ENCODE data around the gene BCAS1.

Gene BCAS1

DNA sequence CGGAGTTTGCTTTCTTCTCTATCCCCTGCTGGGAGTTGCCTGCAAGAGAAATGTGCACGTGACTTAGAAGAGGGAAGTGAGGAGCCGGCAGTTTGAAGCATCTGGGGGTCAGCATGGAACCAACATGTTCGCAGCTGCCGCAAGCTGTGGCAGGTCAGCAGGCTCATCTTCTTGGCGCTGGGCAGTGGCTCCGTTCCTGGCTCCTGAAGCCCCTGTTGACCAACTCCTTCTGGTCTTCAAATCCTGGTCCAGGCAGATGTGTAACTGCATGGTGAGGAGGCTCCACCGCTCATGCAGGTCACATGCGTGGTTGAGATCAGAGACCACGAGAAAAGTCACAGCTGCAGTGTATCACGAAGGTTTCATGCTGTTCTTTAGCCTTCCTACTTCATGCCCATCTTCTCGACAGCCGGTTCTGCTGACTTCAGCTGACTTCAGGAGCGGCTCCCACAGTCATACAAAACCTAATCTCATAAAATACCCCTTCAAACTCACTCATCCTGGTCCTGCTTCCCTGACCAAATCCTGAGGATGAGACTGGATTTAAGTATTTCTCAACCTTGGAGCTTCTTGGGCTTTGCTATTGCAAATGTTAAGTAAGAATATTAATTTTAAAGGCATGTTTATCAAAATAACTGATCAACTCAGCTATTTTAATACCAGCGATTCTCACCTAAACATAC lies 44.9 kb upstream of the BCAS1 start:
- H3K36me3 ChIP-seq (ENCODE audit: control insufficient read depth, insufficient read depth, low read length), result no peaks in the 10 kb centered on the region
- H2BK15ac ChIP-seq (replicated peaks; ENCODE audit: low read depth), result no peak overlapping the region
- no peak overlapping the region for H2BK5ac ChIP-seq (ENCODE audit: low read length)
- H2BK120ac ChIP-seq (ENCODE audit: low read depth, low read length), result no peak overlapping the region
- DNase-seq, result no peak
- no peak overlapping the region for H3K4ac ChIP-seq (ENCODE audit: low read depth, low read length)
- no CpG with 5 or more reads among the region's 15 CpGs for WGBS (ENCODE audit: extremely low coverage, insufficient coverage, low lambda C conversion rate)
- H3K4me3 ChIP-seq (ENCODE audit: low read length), result no peak overlapping the region
- no peak overlapping the region for H3K9ac ChIP-seq (ENCODE audit: low read length)
- no peak overlapping the region for H4K8ac ChIP-seq (ENCODE audit: low read depth, low read length)
- no peak overlapping the region for H3K23ac ChIP-seq (ENCODE audit: low read length)
- no peaks in the 10 kb centered on the region for H3K27me3 ChIP-seq (ENCODE audit: insufficient read depth, low read length, poor library complexity)
- no peak overlapping the region for H3K27ac ChIP-seq (ENCODE audit: low read depth, low read length)
- H3K18ac ChIP-seq (ENCODE audit: low read length), result no peak overlapping the region
- H2AK5ac ChIP-seq (ENCODE audit: low read length), result no peak overlapping the region
- no peak overlapping the region for H4K5ac ChIP-seq (ENCODE audit: low read length)
- H3K79me2 ChIP-seq (ENCODE audit: control insufficient read depth, insufficient read depth, low read length), result no peaks in the 10 kb centered on the region
- no peak overlapping the region for H3K4me2 ChIP-seq (ENCODE audit: low read length)
- no peaks in the 10 kb centered on the region for H3K4me1 ChIP-seq (ENCODE audit: control insufficient read depth, low read depth, low read length)
- no peaks in the 10 kb centered on the region for H3K79me1 ChIP-seq (ENCODE audit: low read length)
- no peak overlapping the region for H3K56ac ChIP-seq (ENCODE audit: low read length)

DNA sequence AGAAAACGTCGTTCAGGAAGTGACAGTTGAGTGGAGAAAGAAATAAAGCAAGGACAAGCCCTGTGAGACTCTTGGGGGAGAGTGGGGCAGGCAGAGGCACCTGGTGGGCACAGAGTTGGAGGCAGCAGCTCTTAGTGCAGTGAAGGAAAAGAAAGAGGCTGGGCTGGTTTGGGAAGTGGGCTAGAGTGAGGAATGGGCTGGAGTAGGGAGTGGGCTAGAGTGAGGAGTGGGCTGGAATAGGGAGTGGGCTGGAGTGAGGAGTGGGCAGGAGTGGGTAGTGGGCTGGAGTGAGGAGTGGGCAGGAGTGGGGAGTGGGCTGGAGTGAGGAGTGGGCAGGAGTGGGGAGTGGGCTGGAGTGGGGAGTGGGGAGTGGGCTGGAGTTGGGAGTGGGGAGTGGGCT lies 43.7 kb upstream of the BCAS1 start:
- no peak overlapping the region for H2BK15ac ChIP-seq (replicated peaks; ENCODE audit: low read depth)
- H4K5ac ChIP-seq (ENCODE audit: low read length), result no peak overlapping the region
- no peak overlapping the region for H3K18ac ChIP-seq (ENCODE audit: low read length)
- WGBS (ENCODE audit: extremely low coverage, insufficient coverage, low lambda C conversion rate), result no CpG with 5 or more reads among the region's 2 CpGs
- H3K36me3 ChIP-seq (ENCODE audit: control insufficient read depth, insufficient read depth, low read length), result no peaks in the 10 kb centered on the region
- no peak overlapping the region for H3K27ac ChIP-seq (ENCODE audit: low read depth, low read length)
- no peaks in the 10 kb centered on the region for H3K79me2 ChIP-seq (ENCODE audit: control insufficient read depth, insufficient read depth, low read length)
- no peak overlapping the region for H3K4ac ChIP-seq (ENCODE audit: low read depth, low read length)
- H2BK120ac ChIP-seq (ENCODE audit: low read depth, low read length), result no peak overlapping the region
- no peak overlapping the region for H2AK5ac ChIP-seq (ENCODE audit: low read length)
- no peak for DNase-seq
- H3K23ac ChIP-seq (ENCODE audit: low read length), result no peak overlapping the region
- H4K8ac ChIP-seq (ENCODE audit: low read depth, low read length), result no peak overlapping the region
- no peak overlapping the region for H3K4me2 ChIP-seq (ENCODE audit: low read length)
- no peaks in the 10 kb centered on the region for H3K79me1 ChIP-seq (ENCODE audit: low read length)
- H3K27me3 ChIP-seq (ENCODE audit: insufficient read depth, low read length, poor library complexity), result no peaks in the 10 kb centered on the region
- H3K4me1 ChIP-seq (ENCODE audit: control insufficient read depth, low read depth, low read length), result no peaks in the 10 kb centered on the region
- no peak overlapping the region for H2BK5ac ChIP-seq (ENCODE audit: low read length)
- H3K9ac ChIP-seq (ENCODE audit: low read length), result no peak overlapping the region
- no peak overlapping the region for H3K56ac ChIP-seq (ENCODE audit: low read length)
- no peak overlapping the region for H3K4me3 ChIP-seq (ENCODE audit: low read length)

DNA sequence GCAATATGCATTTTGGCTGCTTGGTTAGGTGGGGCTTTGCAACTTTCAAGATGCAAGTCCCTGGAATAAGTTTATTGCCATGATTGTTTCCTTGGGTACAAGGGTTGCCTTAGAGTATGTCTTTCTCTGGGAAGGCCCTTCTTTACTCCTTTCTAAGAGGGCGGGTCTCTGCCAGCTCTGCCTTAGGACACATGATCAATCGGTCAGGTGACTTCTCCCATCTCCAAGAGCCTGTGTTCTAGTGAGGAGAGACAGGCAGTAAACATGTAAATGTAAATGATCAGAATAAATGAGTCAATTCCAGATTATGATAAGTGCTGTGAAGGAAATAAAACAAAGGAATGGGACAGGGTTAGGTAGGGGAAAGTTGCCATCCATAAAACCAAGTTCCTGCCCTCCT lies 43.2 kb upstream of the BCAS1 start:
- Histone ChIP-seq H3K79me1 (ENCODE audit: low read length) (no peaks in the 10 kb centered on the region), H3K56ac (ENCODE audit: low read length) (no peak overlapping the region), H2BK5ac (ENCODE audit: low read length) (no peak overlapping the region), H3K23ac (ENCODE audit: low read length) (no peak overlapping the region), H2AK5ac (ENCODE audit: low read length) (no peak overlapping the region), H3K4me1 (ENCODE audit: control insufficient read depth, low read depth, low read length) (no peaks in the 10 kb centered on the region), H3K4me3 (ENCODE audit: low read length) (no peak overlapping the region), H2BK15ac (replicated peaks; ENCODE audit: low read depth) (no peak overlapping the region), H4K8ac (ENCODE audit: low read depth, low read length) (no peak overlapping the region), H3K79me2 (ENCODE audit: control insufficient read depth, insufficient read depth, low read length) (no peaks in the 10 kb centered on the region), H4K5ac (ENCODE audit: low read length) (no peak overlapping the region), H3K36me3 (ENCODE audit: control insufficient read depth, insufficient read depth, low read length) (no peaks in the 10 kb centered on the region), H2BK120ac (ENCODE audit: low read depth, low read length) (no peak overlapping the region), H3K27ac (ENCODE audit: low read depth, low read length) (no peak overlapping the region), H3K9ac (ENCODE audit: low read length) (no peak overlapping the region), H3K4me2 (ENCODE audit: low read length) (no peak overlapping the region), H3K4ac (ENCODE audit: low read depth, low read length) (no peak overlapping the region), H3K18ac (ENCODE audit: low read length) (no peak overlapping the region), H3K27me3 (ENCODE audit: insufficient read depth, low read length, poor library complexity) (no peaks in the 10 kb centered on the region)
- DNase-seq, result no peak
- no CpG with 5 or more reads among the region's 2 CpGs for WGBS (ENCODE audit: extremely low coverage, insufficient coverage, low lambda C conversion rate)

DNA sequence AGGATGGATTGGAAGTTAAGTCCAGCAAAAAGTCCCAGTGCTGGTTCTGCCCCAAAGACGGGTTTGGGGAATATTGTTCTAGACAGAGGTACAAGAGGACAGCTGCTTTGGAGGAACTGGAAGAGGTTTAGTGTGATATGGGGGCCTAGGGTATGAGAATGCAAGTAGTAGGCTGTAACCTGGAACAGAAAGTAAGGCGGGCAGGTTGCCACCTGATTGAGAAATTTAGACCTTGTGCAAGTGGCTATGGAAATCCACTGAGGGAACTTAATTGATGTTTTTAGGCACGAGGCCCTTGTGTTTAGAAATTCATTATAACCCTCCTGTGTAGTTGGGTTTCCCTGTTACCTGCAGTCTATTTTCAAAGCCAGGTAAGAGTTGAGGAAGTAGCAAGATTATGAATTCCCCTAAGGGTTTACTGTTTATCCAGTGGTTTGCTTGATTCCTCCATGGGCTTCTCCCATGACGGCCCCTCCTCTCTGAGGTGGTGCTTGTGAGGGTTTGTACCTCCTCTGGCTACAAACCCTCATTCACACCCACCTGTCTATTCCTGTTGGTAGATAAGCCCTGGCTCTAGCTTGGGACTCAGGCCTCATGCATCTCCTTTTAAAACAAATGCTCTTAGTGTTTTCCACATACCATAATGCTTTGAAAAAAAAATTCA lies 42.0 kb upstream of the BCAS1 start:
- no peak overlapping the region for H3K23ac ChIP-seq (ENCODE audit: low read length)
- H3K18ac ChIP-seq (ENCODE audit: low read length), result no peak overlapping the region
- H2BK5ac ChIP-seq (ENCODE audit: low read length), result no peak overlapping the region
- H3K27me3 ChIP-seq (ENCODE audit: insufficient read depth, low read length, poor library complexity), result no peaks in the 10 kb centered on the region
- H2BK120ac ChIP-seq (ENCODE audit: low read depth, low read length), result no peak overlapping the region
- no peaks in the 10 kb centered on the region for H3K4me1 ChIP-seq (ENCODE audit: control insufficient read depth, low read depth, low read length)
- DNase-seq, result no peak
- no peak overlapping the region for H3K4me3 ChIP-seq (ENCODE audit: low read length)
- no peak overlapping the region for H4K8ac ChIP-seq (ENCODE audit: low read depth, low read length)
- WGBS (ENCODE audit: extremely low coverage, insufficient coverage, low lambda C conversion rate), result no CpG with 5 or more reads among the region's 4 CpGs
- no peaks in the 10 kb centered on the region for H3K36me3 ChIP-seq (ENCODE audit: control insufficient read depth, insufficient read depth, low read length)
- no peak overlapping the region for H3K4me2 ChIP-seq (ENCODE audit: low read length)
- H3K4ac ChIP-seq (ENCODE audit: low read depth, low read length), result no peak overlapping the region
- no peak overlapping the region for H3K27ac ChIP-seq (ENCODE audit: low read depth, low read length)
- no peak overlapping the region for H4K5ac ChIP-seq (ENCODE audit: low read length)
- no peaks in the 10 kb centered on the region for H3K79me2 ChIP-seq (ENCODE audit: control insufficient read depth, insufficient read depth, low read length)
- no peak overlapping the region for H2AK5ac ChIP-seq (ENCODE audit: low read length)
- no peaks in the 10 kb centered on the region for H3K79me1 ChIP-seq (ENCODE audit: low read length)
- no peak overlapping the region for H3K56ac ChIP-seq (ENCODE audit: low read length)
- no peak overlapping the region for H2BK15ac ChIP-seq (replicated peaks; ENCODE audit: low read depth)
- H3K9ac ChIP-seq (ENCODE audit: low read length), result no peak overlapping the region

DNA sequence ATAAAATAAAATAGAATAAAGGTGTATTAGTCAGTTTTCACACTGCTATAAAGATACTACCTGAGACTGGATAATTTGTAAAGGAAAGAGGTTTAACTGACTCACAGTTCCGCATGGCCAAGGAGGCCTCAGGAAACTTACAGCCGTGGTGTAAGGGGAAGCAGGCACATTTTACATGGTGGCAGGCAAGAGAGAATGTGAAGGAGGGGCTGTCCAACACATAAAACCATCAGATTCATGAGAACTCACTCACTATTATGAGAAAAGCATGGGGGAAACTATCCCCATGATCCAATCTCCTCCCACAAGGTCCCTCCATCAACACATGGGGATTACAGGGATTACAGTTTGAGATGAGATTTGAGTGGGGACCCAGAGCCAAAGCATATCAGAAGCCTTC lies 41.1 kb upstream of the BCAS1 start:
- Histone ChIP-seq H3K4me3 (ENCODE audit: low read length) (no peak overlapping the region), H3K4me2 (ENCODE audit: low read length) (no peak overlapping the region), H2BK5ac (ENCODE audit: low read length) (no peak overlapping the region), H2BK120ac (ENCODE audit: low read depth, low read length) (no peak overlapping the region), H4K5ac (ENCODE audit: low read length) (no peak overlapping the region), H2BK15ac (replicated peaks; ENCODE audit: low read depth) (no peak overlapping the region), H3K56ac (ENCODE audit: low read length) (no peak overlapping the region), H3K79me2 (ENCODE audit: control insufficient read depth, insufficient read depth, low read length) (no peaks in the 10 kb centered on the region), H3K18ac (ENCODE audit: low read length) (no peak overlapping the region), H3K27ac (ENCODE audit: low read depth, low read length) (no peak overlapping the region), H3K23ac (ENCODE audit: low read length) (no peak overlapping the region), H3K79me1 (ENCODE audit: low read length) (no peaks in the 10 kb centered on the region), H3K27me3 (ENCODE audit: insufficient read depth, low read length, poor library complexity) (no peaks in the 10 kb centered on the region), H3K4me1 (ENCODE audit: control insufficient read depth, low read depth, low read length) (no peaks in the 10 kb centered on the region), H3K4ac (ENCODE audit: low read depth, low read length) (no peak overlapping the region), H3K9ac (ENCODE audit: low read length) (no peak overlapping the region), H4K8ac (ENCODE audit: low read depth, low read length) (no peak overlapping the region), H2AK5ac (ENCODE audit: low read length) (no peak overlapping the region), H3K36me3 (ENCODE audit: control insufficient read depth, insufficient read depth, low read length) (no peaks in the 10 kb centered on the region)
- no CpG with 5 or more reads among the region's 2 CpGs for WGBS (ENCODE audit: extremely low coverage, insufficient coverage, low lambda C conversion rate)
- no peak for DNase-seq

DNA sequence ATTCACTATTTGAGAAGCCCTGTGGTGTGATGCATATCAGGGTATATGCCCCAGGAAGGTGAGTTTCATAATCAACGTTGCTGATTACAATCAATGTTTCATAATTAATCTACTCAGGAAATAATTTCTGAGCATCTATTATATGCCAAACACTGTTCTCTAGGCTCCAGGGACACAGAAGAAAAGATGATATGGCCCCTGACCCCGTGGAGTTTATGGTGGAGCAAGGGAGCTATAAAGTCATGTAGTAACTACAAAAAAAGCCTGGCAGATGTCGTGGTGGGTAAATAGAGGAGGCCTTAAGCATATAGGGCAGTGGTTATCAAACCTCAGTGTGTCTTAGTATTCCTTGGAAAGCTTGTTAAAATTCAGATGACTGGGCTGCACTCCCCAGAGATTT lies 40.1 kb upstream of the BCAS1 start:
- Histone ChIP-seq H3K36me3 (ENCODE audit: control insufficient read depth, insufficient read depth, low read length) (no peaks in the 10 kb centered on the region), H4K5ac (ENCODE audit: low read length) (no peak overlapping the region), H2AK5ac (ENCODE audit: low read length) (no peak overlapping the region), H3K4me1 (ENCODE audit: control insufficient read depth, low read depth, low read length) (no peaks in the 10 kb centered on the region), H3K18ac (ENCODE audit: low read length) (no peak overlapping the region), H3K79me1 (ENCODE audit: low read length) (no peaks in the 10 kb centered on the region), H2BK5ac (ENCODE audit: low read length) (no peak overlapping the region), H3K4me3 (ENCODE audit: low read length) (no peak overlapping the region), H3K27ac (ENCODE audit: low read depth, low read length) (no peak overlapping the region), H3K56ac (ENCODE audit: low read length) (no peak overlapping the region), H2BK120ac (ENCODE audit: low read depth, low read length) (no peak overlapping the region), H3K79me2 (ENCODE audit: control insufficient read depth, insufficient read depth, low read length) (no peaks in the 10 kb centered on the region), H3K4me2 (ENCODE audit: low read length) (no peak overlapping the region), H2BK15ac (replicated peaks; ENCODE audit: low read depth) (no peak overlapping the region), H3K4ac (ENCODE audit: low read depth, low read length) (no peak overlapping the region), H4K8ac (ENCODE audit: low read depth, low read length) (no peak overlapping the region), H3K27me3 (ENCODE audit: insufficient read depth, low read length, poor library complexity) (no peaks in the 10 kb centered on the region), H3K9ac (ENCODE audit: low read length) (no peak overlapping the region), H3K23ac (ENCODE audit: low read length) (no peak overlapping the region)
- DNase-seq, result no peak
- WGBS (ENCODE audit: extremely low coverage, insufficient coverage, low lambda C conversion rate), result no CpG with 5 or more reads among the region's 3 CpGs
